Measurements from ENCODE around the gene ARHGAP26.

The ARHGAP26 gene

GRCh38 chr5:142833517-142834449 lies 63.6 kb downstream of the ARHGAP26 start:
- DNase-seq: no peak

- no peak for DNase-seq
Measured at GRCh38 chr5:142834504-142834903, 64.3 kb downstream of the ARHGAP26 start.

- DNase-seq: no peak
Measured at GRCh38 chr5:142835540-142835939, 65.4 kb downstream of the ARHGAP26 start.

- no peak for DNase-seq
Measured at GRCh38 chr5:142836048-142836447, 65.9 kb downstream of the ARHGAP26 start.

GRCh38 chr5:142837081-142837725 lies 67.0 kb downstream of the ARHGAP26 start:
- DNase-seq: no peak

- no peak for DNase-seq
Measured at GRCh38 chr5:142838845-142839244, 68.7 kb downstream of the ARHGAP26 start.

GRCh38 chr5:142839711-142840346 lies 69.7 kb downstream of the ARHGAP26 start:
- DNase-seq: no peak

GRCh38 chr5:142840575-142840974 lies 70.4 kb downstream of the ARHGAP26 start:
- no peak for DNase-seq

- DNase-seq: no peak
Measured at GRCh38 chr5:142841511-142842265, 71.5 kb downstream of the ARHGAP26 start.

GRCh38 chr5:142842994-142843905 lies 73.1 kb downstream of the ARHGAP26 start:
- DNase-seq: no peak

GRCh38 chr5:142844866-142845265 lies 74.7 kb downstream of the ARHGAP26 start:
- DNase-seq: no peak

- DNase-seq: peak; percentile 33
Measured at GRCh38 chr5:142845402-142845921, 75.3 kb downstream of the ARHGAP26 start.

GRCh38 chr5:142845954-142846398 lies 75.8 kb downstream of the ARHGAP26 start:
- DNase-seq: no peak

- DNase-seq: no peak
Measured at GRCh38 chr5:142846406-142846805, 76.2 kb downstream of the ARHGAP26 start.

- DNase-seq: no peak
Measured at GRCh38 chr5:142847898-142848790, 78.0 kb downstream of the ARHGAP26 start.

- no peak for DNase-seq
Measured at GRCh38 chr5:142849466-142849865, 79.3 kb downstream of the ARHGAP26 start.

- no peak for DNase-seq
Measured at GRCh38 chr5:142849880-142850279, 79.7 kb downstream of the ARHGAP26 start.

GRCh38 chr5:142851731-142852130 lies 81.6 kb downstream of the ARHGAP26 start:
- DNase-seq: no peak

- no peak for DNase-seq
Measured at GRCh38 chr5:142852416-142853198, 82.4 kb downstream of the ARHGAP26 start.

- DNase-seq: no peak
Measured at GRCh38 chr5:142853682-142854081, 83.5 kb downstream of the ARHGAP26 start.
